Lower leg skin (tissue), 3 donors: ENCODE results near the gene PRCD.

Experiments used
- POLR2A ChIP-seq, 2 donors: fragments of 450-650 bp; IDR thresholded peaks; one replicate each; pipeline ENCODE4 v1.6.1; 2016 to 2017; ENCODE audit warnings: antibody characterized with exemption in 2 of 2, mild to moderate bottlenecking in 1 of 2, moderate library complexity in 1 of 2
- TF ChIP-seq, protein P1 (sequence below), 3 donors: fragments of 450-650 bp; IDR thresholded peaks; one replicate each; pipeline ENCODE4 v1.5.1; 2016; ENCODE audit warnings: antibody characterized with exemption in 3 of 3, mild to moderate bottlenecking in 3 of 3, moderate library complexity in 2 of 3

DNA sequence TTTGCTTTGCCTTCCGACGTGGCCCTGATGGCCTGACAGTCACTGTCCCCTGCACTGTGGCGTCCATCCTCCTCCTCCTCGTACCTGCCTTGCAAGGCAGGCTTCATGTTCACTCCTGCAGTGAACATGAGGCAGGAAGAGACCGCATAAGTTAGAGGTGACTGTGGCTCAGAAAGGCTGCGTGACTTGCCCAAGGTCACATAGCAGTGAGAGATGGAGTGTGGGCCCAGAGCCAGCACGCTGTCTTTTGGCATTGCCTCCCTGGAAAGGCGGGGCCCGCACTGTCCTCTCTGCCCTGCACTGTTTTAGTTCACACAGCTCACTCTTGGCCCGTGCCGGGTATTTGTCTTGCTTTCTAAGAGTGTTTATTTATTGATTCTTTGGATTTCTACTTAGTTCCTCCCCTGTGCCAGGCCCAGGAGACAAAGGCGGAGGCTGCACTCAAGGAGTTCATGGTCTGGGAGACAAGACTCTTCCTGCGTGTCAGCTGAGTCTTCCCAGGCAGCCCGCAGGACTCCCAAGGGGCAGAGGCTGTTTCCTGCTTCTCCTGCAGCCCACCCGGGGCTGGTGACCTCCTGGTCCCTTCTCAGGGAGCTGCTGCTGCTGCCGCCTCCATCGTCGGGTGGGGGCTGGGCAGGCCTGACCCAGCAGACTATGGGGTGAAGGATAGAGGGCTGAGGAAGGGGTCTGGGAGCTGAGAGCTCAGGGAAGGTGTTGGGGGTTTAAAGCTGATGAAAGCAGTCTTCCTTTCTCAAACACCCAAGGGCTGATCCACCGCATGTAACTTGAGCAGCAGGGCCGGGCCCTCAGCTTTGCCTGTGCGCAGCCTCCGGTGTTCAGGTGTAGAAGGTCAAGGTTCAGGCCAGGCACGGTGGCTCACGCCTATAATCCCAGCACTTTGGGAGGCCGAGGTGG is 15.0 kb upstream of the PRCD start:
- no peak for TF ChIP-seq POLR2A (IDR thresholded peaks at IDR 0.05)
- TF ChIP-seq, protein P1, sequence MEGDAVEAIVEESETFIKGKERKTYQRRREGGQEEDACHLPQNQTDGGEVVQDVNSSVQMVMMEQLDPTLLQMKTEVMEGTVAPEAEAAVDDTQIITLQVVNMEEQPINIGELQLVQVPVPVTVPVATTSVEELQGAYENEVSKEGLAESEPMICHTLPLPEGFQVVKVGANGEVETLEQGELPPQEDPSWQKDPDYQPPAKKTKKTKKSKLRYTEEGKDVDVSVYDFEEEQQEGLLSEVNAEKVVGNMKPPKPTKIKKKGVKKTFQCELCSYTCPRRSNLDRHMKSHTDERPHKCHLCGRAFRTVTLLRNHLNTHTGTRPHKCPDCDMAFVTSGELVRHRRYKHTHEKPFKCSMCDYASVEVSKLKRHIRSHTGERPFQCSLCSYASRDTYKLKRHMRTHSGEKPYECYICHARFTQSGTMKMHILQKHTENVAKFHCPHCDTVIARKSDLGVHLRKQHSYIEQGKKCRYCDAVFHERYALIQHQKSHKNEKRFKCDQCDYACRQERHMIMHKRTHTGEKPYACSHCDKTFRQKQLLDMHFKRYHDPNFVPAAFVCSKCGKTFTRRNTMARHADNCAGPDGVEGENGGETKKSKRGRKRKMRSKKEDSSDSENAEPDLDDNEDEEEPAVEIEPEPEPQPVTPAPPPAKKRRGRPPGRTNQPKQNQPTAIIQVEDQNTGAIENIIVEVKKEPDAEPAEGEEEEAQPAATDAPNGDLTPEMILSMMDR (IDR thresholded peaks at IDR 0.05) = no peak
